ENCODE measurements around the gene NECAB3.
"Not testable (repeated sequence)": the region's sequence is repeated elsewhere in the genome, so short reads cannot be mapped to it uniquely, and the experiment has no call there.

NECAB3 gene

DNA sequence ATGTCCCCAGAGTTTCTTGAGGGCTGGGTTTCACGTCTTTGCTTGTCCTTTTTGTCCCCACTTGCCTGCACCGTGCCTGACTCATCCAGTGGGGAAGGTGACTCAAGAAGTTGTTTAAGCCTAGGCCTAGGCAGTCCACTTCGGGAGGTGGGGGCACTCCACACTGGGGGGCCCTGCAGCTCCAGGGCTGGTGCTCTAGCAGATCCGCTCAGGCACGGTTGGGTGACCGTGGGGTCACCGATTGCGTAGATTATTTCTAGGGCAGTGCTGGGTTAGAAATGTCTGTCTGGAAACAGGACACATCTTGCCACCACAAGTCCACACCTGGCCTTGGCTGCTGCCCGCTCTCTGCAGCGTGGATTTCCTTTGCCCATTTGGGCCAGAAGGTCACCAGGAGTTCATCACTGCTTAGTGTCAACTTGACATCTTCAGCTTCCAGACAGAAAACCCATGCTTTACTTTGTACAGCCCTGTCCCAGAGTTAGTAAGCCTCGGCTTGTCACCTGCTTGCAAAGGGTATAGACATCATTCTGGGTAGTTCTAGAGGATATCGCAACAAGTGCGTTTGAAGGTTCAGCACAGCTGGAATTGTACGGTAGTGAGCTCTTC is 25.7 kb downstream of the NECAB3 start:
- no peak for DNase-seq

DNA sequence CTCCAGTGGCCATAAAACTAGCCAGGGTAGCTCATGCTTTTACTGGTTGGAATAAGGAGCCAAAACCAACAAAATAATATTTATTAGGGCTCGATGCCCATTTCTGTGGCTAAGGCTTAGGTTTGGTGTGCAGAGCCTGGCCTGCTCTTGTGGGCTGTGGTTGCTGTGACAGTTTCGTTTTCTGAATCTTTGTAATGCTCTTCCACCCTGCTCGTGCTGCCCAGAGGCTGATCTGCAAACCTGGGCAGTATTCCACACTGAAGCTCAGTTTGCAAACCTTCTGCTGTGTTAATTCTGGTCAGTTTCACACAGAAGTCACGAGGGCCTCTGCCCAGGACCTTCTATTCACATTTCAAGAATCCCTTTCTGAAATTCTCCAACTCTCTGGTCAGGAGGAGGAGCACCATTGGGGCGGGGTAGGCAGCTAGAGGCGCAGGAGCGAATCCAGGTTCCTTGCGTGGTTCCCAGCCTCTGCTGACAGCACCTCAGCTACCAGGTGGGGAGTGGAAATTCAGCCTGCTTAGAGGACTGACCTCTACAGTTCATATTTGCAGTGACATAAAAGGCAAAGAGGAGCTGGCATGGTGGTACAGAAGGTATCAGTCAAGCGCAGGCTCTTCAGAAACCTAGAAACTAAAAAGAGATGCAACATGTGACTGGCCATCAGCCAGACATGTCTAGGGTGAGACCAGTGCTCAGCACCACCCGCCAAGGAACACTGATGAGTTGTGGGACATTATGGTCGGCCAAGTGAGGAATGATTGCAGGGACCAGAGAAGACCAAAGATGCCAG is 26.4 kb downstream of the NECAB3 start:
- DNase-seq = no peak

DNA sequence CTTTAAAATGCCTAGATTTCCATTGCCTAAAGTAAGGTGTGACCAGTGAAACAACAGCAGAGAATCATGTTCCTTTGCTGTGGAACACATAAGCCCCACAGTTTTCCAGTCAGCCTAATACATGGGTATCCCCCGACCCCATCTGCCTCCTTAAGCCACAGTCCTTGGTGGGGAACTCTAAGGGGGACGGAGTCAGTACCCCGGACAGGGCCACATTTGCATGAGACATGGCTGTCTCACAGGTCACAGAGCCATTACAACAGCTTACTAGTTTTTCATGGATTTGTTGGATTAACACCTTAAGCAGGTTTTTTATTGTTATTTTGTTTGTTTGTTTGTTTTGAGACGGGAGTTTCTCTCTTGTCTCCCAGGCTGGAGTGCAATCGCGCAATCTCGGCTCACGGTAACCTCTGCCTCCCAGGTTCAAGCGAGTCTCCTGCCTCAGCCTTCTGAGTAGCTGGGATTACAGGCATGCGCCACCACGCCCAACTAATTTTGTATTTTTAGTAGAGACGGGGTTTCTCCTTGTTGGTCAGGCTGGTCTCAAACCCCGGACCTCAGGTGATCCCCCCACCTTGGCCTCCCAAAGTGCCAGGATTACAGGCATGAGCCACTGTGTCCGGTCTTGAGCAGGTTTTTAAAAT is 27.1 kb downstream of the NECAB3 start:
- not testable (repeated sequence) for DNase-seq

DNA sequence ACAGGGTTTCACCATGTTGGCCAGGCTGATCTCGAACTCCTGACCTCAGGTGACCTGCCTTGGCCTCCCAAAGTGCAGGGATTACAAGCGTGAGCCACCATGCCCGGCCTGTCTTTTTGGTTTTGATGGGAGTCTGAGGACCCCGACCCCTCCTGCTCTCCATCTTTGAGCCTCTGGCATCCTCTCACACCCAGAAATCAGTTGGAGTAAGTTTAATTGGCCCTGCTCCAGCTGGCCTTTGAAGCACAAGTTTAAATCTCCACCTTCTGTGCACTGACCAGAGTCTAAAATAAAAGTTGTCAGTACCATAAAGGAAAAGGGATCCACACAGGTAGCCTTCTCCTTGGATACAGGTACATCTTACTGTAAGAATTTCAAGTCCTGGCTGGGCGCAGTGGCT is 28.0 kb downstream of the NECAB3 start:
- DNase-seq = no peak

DNA sequence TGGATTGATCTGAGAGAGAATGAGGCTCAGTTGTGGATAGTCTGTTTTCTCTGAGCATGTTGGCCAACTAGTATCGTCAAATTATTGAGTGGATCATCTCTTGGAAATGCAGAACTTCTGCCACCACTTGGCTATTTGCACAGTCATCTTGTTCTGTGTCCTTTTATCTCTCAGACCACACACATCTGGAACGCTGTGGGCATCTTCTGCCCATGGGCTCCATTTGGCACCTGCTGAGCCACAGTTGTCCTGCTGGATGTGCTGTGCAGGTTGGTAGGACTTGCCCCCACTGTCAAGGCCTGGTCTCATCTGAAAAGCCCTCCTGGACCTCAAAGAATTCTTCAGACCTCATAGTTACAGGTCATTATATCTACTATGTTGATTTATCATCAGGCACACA is 28.8 kb downstream of the NECAB3 start:
- no peak for DNase-seq

DNA sequence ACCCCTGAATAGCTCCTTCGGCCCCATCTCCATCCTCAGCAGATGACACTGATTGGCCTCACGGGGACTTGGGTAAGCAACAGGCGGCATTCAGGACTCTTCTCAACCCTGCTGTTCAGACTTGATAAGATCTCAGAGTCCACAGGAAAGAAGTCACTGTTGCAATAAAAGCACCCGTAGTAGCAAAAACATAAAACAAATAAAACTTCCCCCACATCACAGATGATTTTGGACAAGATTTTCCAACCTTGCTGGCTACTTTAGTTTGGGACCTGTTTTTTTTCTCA is 29.2 kb downstream of the NECAB3 start:
- DNase-seq = no peak

DNA sequence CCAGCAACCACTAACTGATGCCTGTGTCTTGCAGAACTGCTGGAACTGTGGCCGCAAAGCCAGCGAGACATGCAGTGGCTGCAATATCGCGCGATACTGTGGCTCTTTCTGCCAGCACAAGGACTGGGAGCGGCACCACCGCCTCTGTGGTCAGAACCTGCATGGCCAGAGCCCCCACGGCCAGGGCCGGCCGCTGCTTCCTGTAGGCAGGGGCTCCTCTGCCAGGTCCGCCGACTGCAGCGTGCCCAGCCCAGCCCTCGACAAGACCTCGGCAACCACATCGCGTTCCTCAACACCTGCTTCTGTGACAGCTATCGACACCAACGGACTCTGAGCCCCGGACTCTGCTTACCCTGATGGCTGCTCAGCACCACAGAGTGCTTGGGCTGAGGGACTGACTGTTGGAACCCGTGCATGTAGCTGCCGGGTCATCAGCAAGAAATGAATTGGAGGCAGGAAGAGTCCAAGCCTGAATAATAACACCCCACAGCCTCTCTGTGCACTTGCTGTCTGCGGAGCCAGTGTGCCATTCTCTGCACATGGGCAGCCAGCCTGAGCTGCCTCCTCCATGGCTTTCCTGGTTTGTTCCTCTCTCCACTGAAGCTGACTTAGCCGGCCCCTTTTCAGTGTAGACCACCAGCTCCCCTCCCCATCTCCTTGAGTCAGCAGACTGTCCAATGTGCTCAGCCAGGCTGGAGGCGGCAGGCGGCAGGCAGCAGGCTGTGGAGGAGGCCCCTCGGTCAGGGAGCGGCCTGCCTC is 29.7 kb downstream of the NECAB3 start:
- no peak for DNase-seq

DNA sequence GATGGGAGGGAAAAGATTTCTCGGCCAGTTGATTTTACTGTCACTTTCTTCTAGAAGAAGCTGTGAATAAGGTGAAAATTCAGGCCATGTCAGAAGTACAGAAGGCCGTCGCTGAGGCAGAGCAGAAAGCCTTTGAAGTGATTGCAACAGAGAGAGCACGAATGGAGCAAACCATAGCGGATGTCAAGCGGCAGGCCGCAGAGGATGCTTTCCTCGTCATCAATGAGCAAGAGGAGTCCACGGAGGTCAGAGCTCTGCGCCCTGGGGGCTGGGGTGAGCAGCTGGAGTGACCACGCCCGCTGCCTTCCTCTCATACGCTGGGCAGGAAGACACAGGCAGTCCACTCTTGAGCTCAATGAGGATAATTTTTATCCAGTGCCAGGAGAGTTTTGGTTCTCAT is 33.9 kb downstream of the NECAB3 start:
- DNase-seq = no peak

DNA sequence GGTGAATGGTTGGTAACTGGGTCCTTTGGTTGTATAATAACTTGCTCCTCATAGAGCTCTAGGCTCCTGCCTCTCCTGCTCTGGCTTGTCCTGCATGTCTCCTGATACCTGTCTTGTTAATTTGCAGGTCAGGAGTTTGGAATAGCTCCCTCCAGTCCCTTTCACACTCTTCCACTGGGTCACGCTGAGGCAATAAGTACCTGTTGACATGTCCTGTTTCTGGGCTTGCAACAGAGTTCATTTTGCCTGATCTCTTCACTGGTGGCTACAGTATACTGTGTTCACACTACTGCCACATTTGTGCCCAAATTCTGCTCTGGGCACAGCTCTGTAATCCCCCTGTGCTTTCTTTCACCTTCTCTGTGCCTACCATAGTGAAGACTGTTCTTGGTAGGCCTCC is 37.5 kb downstream of the NECAB3 start:
- DNase-seq = no peak

DNA sequence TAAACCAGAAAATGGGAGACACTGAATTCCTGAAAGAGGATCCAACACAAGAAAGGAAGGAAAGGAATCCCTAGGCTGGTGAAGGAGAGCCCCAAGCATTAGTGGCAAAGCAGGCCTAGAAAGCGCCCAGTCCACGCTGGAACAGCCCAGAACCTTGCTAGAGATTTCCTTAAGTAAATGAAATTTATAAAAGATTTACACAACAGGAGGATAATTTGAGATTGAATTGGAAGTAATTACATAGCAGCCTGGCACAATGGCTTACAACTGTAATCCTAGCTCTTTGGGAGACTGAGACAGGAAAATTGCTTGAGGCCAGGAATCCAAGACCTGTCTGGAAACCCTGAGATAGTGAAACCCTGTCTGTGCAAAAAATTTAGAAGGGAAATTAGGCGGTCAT is 38.9 kb downstream of the NECAB3 start:
- DNase-seq = no peak

DNA sequence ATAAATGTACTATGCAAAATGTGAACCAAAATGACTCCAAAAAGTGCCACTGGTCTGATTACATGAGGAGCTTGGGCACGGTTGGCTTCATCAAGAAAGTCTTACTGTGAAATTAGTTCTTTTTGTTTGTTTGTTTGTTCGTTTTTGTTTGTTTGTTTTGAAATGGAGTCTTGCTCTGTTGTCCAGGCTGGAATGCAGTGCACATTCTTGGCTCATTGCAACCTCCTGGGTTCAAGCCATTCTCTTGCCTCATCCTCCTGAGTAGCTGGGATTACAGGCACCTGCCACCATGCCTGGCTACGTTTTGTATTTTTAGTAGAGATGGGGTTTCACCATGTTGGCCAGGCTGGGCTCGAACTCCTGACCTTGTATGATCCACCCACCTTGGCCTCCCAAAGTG is 42.3 kb downstream of the NECAB3 start:
- not testable (repeated sequence) for DNase-seq

DNA sequence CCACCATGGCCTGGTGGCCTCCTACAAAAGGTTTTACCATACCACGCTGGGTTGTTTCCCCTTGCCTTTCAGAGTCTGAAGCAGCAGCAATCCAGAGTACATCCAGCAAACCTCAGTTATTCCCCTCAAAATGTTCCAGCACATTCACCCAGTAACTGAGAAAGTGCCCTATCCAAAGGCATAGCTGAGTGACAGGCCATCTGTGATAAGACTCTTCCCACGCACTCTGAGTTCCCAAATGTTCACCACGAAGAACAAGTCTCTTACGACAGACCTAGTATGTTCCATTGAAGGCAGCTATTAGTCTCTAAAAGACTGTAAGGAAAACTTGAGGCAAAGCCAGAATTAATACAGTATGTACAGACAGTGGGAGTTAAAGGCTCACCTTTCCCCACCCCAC is 43.7 kb downstream of the NECAB3 start:
- DNase-seq = no peak

DNA sequence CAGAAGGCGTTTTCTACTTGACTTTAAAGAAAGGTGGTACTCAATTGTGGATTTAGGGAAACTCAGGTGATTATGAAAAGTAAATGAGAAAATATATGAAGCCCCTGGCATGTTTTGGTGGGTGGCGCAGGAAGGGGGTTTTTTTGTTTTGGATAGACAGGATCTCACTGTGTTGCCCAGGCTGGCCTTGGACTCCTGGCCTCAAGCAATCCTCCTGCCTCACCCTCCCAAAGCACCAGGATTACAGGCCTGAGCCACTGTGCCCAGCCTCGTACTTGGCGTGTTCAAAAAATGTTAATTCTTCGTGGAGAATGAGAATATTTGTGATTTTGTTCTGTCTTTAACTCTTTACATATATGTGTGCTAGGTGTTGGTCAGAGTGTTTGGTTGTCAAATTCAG is 44.2 kb downstream of the NECAB3 start:
- no peak for DNase-seq

DNA sequence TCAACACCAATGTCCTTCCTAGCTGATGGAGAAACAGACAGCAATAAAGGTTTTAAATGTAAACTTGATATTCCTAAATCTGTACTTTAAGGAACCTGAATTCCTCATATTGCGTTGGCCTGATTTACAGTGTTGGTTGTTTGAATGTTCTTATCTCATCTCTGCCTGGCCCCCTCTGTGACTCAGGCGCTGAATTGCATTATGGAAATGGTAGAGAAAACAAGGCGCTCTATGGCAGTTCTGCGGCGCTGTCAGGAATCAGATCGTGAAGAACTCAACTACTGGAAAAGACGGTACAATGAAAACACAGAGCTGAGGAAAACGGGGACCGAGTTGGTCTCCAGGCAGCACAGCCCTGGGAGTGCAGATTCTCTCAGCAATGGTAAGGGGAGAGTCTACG is 44.7 kb downstream of the NECAB3 start:
- no peak for DNase-seq

DNA sequence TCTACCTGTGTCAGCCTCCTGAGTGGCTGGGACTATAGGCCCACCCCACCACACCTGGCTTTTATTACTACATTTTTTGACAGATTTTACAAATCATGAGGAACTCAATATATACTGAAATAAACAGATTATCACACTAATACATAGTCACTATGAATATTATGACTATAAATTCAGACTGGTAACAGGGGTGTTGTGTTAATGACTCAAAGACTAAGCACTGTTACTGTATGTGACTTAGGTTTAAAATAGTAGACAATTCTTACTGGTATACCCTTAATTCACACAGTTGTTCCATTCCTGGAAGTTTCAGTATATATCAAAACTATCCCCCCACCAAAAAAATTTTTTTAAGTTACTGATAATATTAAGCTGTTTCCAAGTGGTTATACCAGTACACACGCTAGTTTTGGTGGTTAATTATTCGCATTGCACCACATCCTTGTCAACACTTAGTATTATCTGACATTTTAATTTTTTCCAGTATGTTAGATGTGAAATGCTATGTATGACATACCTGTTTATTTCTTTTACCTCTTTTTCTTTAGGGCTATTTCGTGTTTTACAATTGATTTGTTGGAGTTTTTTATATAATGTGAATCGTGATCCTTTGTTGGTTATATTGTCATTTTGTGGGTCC is 46.5 kb downstream of the NECAB3 start:
- no peak for DNase-seq

DNA sequence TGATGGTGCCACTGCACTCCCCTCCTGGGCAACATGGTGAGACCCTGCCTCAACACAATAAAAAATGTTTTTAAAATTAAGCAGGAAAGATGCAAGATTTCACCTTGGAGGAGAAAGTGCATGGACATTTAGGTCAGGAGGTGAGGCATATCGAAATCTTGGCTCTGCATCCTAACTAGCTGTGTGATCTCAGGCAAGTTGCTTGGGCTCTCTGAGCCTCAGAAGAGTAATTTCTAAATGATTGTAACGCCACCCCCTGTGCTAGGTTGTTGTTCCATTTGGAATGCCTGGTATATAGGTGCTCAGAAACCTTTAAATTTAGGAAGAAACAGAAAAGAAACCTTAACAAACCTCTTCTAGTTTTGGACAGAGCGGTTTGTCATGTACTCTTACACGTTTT is 48.0 kb downstream of the NECAB3 start:
- no peak for DNase-seq

DNA sequence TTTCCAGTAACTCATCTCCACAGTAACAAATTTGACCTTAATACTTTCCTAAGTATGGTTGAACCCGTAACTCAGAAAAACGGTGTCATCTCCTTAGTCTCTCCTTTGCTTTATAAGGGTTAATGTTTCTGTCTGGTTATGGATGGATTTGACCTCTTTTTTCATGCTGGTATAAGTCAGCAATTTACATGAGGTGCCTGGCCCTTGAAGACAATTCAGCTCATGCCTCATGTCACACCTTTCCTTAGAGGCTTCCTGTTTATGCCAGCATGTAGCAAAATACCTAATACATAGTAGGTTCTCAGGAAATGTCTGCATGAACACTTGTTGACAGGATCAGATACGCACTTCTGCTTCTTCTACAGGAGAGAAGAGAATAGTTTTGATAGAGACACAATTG is 49.8 kb downstream of the NECAB3 start:
- no peak for DNase-seq

DNA sequence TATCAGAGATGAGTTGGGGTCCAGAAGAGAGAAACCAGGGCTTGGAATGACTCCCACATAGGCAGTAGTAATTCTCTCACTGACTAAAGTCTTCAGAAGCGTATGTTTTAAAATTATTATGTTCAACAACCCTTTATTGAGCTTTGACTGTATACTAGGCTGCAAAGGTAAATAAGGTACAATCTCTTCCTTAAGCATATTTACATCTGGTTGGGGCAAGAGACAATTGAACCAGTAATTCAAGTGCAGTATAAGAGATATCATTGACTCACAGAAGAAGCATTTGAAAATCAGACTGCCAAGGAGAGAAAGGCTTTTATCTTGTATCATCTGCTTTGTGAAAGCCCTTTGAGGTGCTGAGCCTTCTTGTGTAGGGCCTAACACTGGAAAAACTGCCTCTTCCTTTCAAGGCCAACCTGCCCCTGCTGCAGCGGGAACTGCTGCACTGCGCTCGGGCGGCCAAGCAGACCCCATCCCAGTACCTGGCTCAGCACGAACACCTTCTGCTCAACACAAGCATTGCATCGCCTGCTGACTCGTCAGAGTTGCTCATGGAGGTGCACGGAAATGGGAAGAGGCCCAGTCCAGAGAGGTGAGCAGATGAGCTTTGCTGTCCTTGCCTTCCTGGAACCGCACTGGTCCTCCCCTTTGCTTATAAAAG is 51.4 kb downstream of the NECAB3 start:
- DNase-seq = no peak

DNA sequence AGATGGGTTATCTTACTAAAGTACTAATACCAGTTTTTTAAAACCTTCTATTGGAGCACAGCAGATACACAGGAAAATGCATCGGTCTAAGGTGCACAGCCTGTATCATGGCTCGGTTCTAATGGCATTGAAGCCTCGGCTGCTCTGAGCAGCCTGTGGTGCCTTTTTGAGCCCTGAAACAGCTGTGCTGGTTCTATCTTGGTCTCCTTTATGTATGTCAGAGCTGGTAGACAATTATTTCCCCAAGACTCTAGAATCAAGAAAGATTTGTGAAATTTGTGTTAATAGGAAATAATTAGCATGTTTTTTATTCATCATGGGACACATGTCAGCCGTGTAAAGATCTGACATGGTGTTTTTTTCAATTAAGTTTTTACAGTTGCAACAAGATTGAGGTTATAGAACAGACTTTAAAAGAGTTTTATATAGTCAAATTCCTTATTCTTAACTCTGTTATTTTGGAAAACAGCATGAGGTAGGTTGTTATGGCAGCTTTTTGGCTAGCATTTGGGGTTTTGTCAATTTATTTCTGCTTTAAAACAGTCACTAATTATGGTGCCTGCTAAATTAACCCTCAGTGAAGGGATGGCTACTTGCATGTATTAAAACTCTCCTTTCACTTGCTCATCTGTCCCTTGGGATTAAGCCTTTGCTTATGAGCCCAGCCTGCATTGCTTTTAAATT is 52.4 kb downstream of the NECAB3 start:
- DNase-seq = no peak

DNA sequence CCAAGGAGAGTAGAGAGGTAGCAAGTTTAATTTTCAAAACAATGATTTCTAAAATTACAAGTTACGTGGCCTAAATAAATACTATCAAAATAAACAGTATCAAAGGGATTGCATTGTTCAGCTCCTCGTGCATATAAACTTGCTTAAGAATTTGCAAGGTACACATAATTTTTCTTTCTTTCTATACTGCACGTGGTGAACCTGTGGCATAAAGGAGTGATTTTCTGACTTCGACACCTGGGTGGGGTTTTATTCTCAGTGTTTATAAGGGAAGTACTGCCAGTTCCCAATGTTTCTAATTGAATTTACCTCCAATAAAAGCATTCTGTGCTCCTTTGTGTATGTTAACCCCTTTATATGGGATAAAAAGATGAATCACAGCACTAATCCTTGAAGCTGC is 62.2 kb downstream of the NECAB3 start:
- no peak for DNase-seq

DNA sequence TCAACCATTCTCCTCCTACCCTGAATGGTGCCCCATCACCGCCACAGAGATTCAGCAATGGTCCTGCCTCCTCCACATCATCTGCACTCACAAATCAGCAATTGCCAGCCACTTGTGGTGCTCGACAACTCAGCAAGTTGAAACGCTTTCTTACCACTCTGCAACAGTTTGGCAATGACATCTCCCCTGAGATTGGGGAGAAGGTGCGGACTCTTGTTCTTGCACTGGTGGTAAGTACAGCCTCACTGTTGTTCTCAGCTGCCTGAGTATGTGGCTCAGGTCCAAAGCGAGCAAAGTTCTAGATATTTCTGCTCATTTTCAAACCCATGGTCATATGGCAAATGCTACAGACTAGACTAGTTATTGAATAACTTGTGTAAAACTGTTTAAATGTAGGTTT is 63.1 kb downstream of the NECAB3 start:
- no peak for DNase-seq

DNA sequence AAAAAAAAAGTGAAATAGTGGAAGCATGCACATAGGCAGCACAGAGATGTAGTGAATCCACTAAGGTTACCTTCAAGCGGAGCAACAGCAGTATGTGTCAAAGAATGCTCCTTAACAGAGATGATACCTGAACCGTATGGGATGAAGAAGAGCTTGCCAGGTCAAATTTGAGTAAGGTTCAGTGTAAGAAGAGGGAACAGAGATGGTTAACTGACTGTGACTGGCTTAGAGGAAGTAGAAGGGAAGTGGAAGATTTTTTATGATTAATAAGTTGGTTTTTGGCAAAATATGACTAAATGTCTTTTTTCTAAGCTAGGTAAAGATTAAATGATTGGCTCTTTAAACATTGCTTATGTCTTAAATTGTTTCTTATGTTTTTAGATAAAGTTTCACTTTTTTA is 64.7 kb downstream of the NECAB3 start:
- DNase-seq = no peak

Measured in NCI-H1694 (cell line).